Breast epithelium (tissue), 4 donors: Measurements from ENCODE around the gene PGS1. TPM values are rescaled to one million over a fixed set of nuclear protein-coding genes. Genes with fewer than 3 reads are reported as not detected.
A peak's percentile ranks its signal among the peaks of the same experiment; 100 is the strongest.

Source experiments
- DNase-seq, 2 donors: peaks; one replicate each; pipeline ENCODE4 v3.0.0-alpha.2; 2019; ENCODE audit warnings: low spot score in 2 of 2
- H3K27ac ChIP-seq, 2 donors: fragments of 200-600 bp; sonication (generic) in 1 of 2; one replicate each; pipeline ENCODE4 v1.5.1; 2016 to 2019; ENCODE audit warnings: mild to moderate bottlenecking in 1 of 2
- H3K27me3 ChIP-seq, 2 donors: fragments of 200-600 bp; sonication (generic) in 1 of 2; one replicate each; pipeline versions ENCODE4 v1.5.1 to v1.6.0; 2017 to 2019; ENCODE audit warnings: control low read depth in 1 of 2, mild to moderate bottlenecking in 1 of 2
- H3K36me3 ChIP-seq: fragments of 200-600 bp; one replicate; pipeline ENCODE4 v1.5.1; 2019
- H3K4me1 ChIP-seq, 2 donors: fragments of 200-600 bp; sonication (generic); one replicate each; pipeline ENCODE4 v1.5.1; 2016 to 2019; ENCODE audit warnings: control low read depth in 1 of 2
- H3K4me3 ChIP-seq, 3 donors: fragments of 200-600 bp; sonication (generic); 1 replicate in 2 of 3; 2 replicates in 1 of 3; pipeline ENCODE4 v1.5.1; 2016 to 2019; ENCODE audit warnings: mild to moderate bottlenecking in 3 of 3, moderate library complexity in 2 of 3
- H3K9me3 ChIP-seq, 2 donors: fragments of 200-600 bp; sonication (generic) in 1 of 2; one replicate each; pipeline ENCODE4 v1.5.1; 2016 to 2019; ENCODE audit warnings: control low read depth in 1 of 2
- POLR2A ChIP-seq: fragments of 450-650 bp; IDR thresholded peaks from one replicate; pipeline ENCODE4 v1.6.1; 2016; ENCODE audit warnings: antibody characterized with exemption, mild to moderate bottlenecking, moderate library complexity
- POLR2AphosphoS5 ChIP-seq, 3 donors: sonication (generic); formaldehyde crosslinking; IDR thresholded peaks; one replicate each; pipeline ENCODE4 v1.6.1; 2017; ENCODE audit warnings: antibody characterized with exemption in 3 of 3
- intact Hi-C: fragments of 100-400 bp; cut with DNase I; formaldehyde crosslinking; loops from one replicate; pipeline ENCODE4 v1.15.1; 2023; ENCODE audit warnings: low total_unique reads
- total RNA-seq, 3 donors: library from RNA; depleted of rRNA; stranded (reverse); fragments of >200 nt; gene quantifications; one replicate each; pipeline ENCODE4 v1.1.0, GENCODE V29; 2016
- TF ChIP-seq, protein P1 (sequence below), 3 donors: fragments of 450-650 bp; IDR thresholded peaks; one replicate each; pipeline ENCODE4 v1.5.1; 2016 to 2017; ENCODE audit warnings: antibody characterized with exemption in 3 of 3, mild to moderate bottlenecking in 3 of 3, moderate library complexity in 3 of 3

The PGS1 gene
- total RNA-seq, 3 donors from 2014 or later, result 33.9 to 58.7 (median 50.2) TPM

DNA sequence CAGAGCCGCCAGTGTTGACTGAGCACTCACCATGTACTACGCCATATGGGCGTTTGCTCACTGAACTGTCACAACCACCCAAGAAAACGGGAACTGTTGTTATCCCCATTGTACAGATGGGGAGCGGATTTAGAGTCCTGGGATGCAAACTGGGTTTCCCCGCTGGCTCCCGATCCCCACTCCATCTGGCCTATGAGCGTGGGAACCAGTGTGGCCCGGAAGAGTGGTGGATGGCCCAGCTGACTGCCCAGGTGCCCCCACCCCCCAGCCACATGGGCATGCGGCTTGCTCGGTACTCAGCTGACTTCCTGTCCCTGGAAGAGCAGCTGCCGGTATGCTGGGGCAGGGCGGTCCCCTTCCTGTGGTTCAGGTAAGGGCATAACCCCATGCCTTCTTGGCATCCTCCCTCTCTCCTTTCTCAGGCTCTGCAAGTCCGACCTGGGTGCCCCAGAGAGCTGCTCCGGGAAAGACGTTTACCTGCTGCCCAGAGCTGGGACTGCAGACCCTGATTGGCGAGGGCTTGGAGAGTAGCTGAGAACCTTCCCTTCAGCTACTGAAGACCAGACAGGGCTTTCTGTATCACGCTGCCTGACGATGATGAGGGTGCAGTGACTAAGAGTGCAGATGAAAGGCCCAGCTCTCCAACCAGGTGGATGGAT, 34.8 kb upstream of the PGS1 start:
- H3K4me1 ChIP-seq, result peaks cover 5 to 15% of the 10 kb centered on the region in 2 donors
- intact Hi-C loops, result no loop called here

DNA sequence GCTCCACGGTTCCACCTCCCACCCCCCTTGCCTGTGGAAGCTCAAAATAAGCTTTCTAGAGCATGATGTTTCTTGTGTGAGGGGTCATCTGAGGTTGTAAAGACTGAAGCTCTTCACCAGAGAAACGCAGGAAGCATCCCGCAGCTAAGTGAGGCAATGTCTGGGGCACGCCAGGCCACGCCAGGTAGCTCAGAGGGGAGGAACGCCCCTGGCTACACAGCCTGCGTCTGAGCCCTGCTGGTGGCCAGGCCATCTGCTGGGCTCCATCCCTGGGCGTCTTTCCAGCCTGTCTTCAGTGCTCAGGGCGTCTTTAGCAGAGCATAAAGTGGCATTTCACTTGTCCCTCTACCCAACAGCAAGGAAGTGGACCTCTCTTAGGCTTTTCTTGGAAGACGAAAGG, 33.8 kb upstream of the PGS1 start:
- no peaks in the 10 kb centered on the region for H3K27me3 ChIP-seq
- intact Hi-C loops, result no loop called here
- peaks cover 5 to 15% of the 10 kb centered on the region in 2 donors for H3K4me1 ChIP-seq
- no peak overlapping the region for H3K27ac ChIP-seq
- no peaks in the 10 kb centered on the region for H3K36me3 ChIP-seq
- no peak for DNase-seq
- TF ChIP-seq, protein P1, sequence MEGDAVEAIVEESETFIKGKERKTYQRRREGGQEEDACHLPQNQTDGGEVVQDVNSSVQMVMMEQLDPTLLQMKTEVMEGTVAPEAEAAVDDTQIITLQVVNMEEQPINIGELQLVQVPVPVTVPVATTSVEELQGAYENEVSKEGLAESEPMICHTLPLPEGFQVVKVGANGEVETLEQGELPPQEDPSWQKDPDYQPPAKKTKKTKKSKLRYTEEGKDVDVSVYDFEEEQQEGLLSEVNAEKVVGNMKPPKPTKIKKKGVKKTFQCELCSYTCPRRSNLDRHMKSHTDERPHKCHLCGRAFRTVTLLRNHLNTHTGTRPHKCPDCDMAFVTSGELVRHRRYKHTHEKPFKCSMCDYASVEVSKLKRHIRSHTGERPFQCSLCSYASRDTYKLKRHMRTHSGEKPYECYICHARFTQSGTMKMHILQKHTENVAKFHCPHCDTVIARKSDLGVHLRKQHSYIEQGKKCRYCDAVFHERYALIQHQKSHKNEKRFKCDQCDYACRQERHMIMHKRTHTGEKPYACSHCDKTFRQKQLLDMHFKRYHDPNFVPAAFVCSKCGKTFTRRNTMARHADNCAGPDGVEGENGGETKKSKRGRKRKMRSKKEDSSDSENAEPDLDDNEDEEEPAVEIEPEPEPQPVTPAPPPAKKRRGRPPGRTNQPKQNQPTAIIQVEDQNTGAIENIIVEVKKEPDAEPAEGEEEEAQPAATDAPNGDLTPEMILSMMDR (IDR thresholded peaks at IDR 0.05), result no peak
- no peak for TF ChIP-seq POLR2AphosphoS5 (IDR thresholded peaks at IDR 0.05)
- no peak for TF ChIP-seq POLR2A
- H3K4me3 ChIP-seq, result no peak overlapping the region
- H3K9me3 ChIP-seq, result no peaks in the 10 kb centered on the region

More for the DNA sequence above, 34.8 kb upstream of the PGS1 start:
- Histone ChIP-seq H3K4me3 (peak overlapping the region in 1 of 3 donors; percentile 72), H3K9me3 (no peaks in the 10 kb centered on the region), H3K27ac (peak overlapping the region; percentile 85 to 98), H3K36me3 (no peaks in the 10 kb centered on the region), H3K27me3 (no peaks in the 10 kb centered on the region)
- TF ChIP-seq POLR2A, result no peak
- peak in 2 of 3 donors; percentile 43 to 80 for TF ChIP-seq POLR2AphosphoS5 (IDR thresholded peaks at IDR 0.05)
- TF ChIP-seq, protein P1 (IDR thresholded peaks at IDR 0.05), result no peak
- no peak for DNase-seq

DNA sequence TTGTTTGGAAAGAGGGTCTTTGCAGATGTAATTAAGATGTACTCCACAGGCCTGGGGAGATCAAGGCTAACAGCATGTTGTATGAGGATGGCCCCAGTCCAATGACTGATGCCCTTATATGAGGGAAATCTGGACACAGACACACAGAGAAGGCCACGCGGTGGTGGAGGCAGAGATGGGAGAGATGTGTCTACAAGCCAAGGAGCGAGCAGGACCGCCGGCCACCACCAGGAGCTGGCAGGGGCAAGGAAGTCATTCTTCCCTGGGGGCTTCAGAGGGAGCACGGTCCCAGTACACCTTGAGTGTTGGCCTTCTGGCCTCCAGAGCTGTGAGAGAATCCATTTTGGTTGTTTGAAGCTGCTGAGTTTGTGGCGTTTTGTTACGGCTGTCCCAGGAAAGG, 33.3 kb upstream of the PGS1 start:
- no peak for DNase-seq
- Histone ChIP-seq H3K9me3 (no peaks in the 10 kb centered on the region), H3K36me3 (no peaks in the 10 kb centered on the region), H3K4me3 (no peak overlapping the region), H3K27ac (no peak overlapping the region), H3K4me1 (peaks cover 5 to 15% of the 10 kb centered on the region in 2 donors), H3K27me3 (no peaks in the 10 kb centered on the region)
- TF ChIP-seq POLR2A (no peak), POLR2AphosphoS5 (IDR thresholded peaks at IDR 0.05) (no peak)
- TF ChIP-seq, protein P1 (IDR thresholded peaks at IDR 0.05), result no peak
- intact Hi-C loops, result no loop called here

DNA sequence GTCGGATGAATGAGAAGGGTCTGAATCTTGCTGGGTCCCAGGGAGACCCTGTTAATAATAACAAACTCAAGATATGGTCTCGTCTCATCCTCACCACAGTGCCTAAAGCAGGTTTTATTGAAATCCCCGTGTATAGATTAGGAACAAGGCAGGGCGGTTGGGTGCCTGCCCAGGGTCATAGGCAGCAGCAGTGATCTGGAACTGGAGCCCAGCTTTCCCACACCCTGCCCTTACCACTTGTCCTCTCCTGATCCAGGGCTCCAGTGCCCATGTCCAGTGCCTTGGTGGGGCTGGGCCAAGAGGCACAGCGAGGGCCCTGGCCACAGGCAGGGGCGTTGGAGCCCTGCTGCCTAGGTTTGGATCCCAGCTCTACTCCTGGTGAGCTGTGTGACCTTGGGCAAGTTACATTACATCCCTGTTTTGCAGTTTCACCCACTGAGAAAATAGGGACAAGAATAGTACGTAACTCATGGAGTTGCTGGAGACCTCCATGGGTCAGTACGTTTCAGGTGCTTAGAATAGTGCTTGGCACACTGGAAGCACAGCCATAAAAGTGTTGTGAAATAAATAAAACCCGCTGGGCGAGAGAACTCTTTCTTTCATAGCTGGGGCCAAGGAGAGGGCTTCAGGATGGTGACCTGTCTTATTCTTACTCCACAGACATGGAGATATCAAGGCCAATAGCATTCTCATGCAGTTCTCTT, 32.5 kb upstream of the PGS1 start:
- peaks cover 5 to 15% of the 10 kb centered on the region in 2 donors for H3K4me1 ChIP-seq
- intact Hi-C loops, result no loop called here
- no peak for DNase-seq
- TF ChIP-seq POLR2A, result no peak
- no peak for TF ChIP-seq POLR2AphosphoS5 (IDR thresholded peaks at IDR 0.05)
- TF ChIP-seq, protein P1 (IDR thresholded peaks at IDR 0.05), result no peak
- H3K27ac ChIP-seq, result no peak overlapping the region
- H3K27me3 ChIP-seq, result no peaks in the 10 kb centered on the region
- no peaks in the 10 kb centered on the region for H3K9me3 ChIP-seq
- H3K4me3 ChIP-seq, result no peak overlapping the region
- no peaks in the 10 kb centered on the region for H3K36me3 ChIP-seq

DNA sequence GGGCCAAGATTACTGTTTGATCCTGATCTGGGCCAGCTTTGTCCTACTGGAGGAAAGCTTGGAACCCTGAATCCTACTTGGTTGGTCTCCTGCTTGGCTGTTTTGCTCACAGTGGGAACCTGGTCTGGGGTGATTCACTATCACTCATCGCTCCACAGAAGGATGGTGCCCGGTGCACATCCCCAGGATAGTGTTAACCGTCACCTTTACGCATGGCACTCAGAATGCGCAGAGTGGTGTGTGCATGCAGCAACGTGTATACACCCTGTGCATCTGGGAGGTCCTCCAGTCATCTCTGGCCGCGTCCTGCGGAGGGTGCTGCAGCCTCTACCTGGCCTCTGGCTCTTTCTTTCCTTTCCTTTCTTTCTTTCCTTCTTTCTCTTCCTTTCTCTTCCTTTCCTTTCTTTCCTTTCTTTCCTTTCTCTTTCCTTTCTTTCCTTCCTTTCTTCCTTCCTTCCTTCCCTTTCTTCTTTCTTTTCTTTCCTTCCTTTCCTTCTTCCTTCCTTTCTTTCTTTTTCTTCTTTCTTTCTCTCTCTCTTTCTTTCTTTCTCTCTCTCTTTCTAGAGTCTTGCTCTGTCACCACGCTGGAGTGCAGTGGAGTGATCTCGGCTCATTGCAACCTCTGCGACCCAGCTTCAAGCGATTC, 31.7 kb upstream of the PGS1 start:
- peaks cover 5 to 16% of the 10 kb centered on the region in 2 donors for H3K4me1 ChIP-seq
- no peaks in the 10 kb centered on the region for H3K36me3 ChIP-seq
- TF ChIP-seq POLR2AphosphoS5 (IDR thresholded peaks at IDR 0.05), result no peak
- no peak for TF ChIP-seq POLR2A
- TF ChIP-seq, protein P1 (IDR thresholded peaks at IDR 0.05), result no peak
- intact Hi-C loops, result no loop called here
- H3K4me3 ChIP-seq, result no peak overlapping the region
- H3K27me3 ChIP-seq, result no peaks in the 10 kb centered on the region
- no peak overlapping the region for H3K27ac ChIP-seq
- DNase-seq, result no peak
- no peaks in the 10 kb centered on the region for H3K9me3 ChIP-seq
